ENCODE data around the gene ATXN7.

Gene ATXN7

DNA sequence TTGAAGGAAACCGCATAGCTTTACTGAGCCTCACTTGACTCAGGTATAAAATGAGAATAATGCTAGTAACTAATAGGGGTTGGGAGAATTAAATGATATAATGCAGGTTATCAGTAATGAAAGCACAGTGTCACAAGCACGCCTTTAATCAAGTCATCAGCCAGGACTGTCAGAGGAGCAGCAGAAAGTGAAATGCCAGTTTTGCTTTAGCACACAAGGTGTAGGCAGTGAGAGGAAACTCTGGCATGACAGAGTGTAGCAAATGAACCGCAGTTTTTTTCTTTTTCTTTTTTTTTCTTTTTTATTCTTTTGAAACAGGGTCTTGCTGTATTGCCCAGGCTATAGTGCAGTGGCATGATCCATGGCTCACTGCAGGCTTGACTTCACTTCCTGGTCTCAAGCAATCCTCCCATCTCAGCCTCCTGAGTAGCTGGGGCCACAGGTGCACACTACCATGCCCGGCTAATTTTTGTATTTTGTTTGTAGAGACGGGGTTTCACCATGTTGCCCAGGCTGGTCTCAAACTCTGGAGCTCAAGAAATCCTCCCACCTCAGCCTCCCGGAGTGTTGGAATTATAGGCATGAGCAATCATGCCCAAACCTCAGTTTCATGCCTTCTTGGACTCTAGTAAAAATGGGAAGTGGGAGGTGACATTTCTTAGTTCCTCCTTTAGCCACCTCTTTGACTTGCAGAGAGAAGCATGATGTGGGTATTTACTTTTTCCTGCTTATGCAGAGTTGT lies 58.2 kb downstream of the ATXN7 start:
- DNase-seq (ENCODE audit: low read depth): no peak
- TF ChIP-seq, protein P1, sequence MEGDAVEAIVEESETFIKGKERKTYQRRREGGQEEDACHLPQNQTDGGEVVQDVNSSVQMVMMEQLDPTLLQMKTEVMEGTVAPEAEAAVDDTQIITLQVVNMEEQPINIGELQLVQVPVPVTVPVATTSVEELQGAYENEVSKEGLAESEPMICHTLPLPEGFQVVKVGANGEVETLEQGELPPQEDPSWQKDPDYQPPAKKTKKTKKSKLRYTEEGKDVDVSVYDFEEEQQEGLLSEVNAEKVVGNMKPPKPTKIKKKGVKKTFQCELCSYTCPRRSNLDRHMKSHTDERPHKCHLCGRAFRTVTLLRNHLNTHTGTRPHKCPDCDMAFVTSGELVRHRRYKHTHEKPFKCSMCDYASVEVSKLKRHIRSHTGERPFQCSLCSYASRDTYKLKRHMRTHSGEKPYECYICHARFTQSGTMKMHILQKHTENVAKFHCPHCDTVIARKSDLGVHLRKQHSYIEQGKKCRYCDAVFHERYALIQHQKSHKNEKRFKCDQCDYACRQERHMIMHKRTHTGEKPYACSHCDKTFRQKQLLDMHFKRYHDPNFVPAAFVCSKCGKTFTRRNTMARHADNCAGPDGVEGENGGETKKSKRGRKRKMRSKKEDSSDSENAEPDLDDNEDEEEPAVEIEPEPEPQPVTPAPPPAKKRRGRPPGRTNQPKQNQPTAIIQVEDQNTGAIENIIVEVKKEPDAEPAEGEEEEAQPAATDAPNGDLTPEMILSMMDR (IDR thresholded peaks at IDR 0.05; ENCODE audit: low read length, missing control alignments): no peak
- no peak overlapping the region for H3K4me3 ChIP-seq (replicated peaks; ENCODE audit: low read depth, low read length)

DNA sequence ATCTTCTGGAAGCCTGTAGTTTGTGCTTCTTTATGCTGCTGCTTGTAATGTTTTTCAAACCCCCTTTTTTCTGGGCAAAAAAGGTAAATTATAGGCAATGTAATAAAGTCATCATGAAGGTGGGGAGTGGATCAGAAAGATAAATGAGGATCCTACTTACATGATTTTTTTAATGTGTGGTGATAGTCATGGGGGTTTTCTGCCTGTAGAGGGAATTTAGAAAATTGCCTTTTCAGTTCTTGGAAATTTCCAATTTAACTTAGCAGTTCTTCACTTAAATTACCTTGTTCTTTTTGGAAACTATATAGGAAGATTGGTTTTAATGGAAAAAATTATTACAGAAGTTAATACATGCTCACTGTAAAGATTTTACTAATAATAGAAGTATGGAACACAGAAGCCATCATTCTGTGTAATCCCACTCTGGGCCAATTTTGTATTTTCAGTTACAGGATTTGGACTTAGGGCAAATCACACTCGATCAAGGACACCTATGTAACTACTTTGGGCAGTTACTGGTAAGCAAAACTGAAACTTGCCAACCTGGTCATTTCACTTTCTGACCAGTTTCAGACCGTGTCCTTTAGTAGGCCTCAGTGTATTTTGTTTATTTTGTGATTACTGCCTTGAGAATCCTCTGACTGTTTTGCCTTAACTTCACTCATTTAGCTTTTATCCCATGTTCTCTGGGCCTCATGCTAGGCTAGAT lies 59.0 kb downstream of the ATXN7 start:
- no peak for DNase-seq (ENCODE audit: low read depth)
- H3K4me3 ChIP-seq (replicated peaks; ENCODE audit: low read depth, low read length): no peak overlapping the region
- TF ChIP-seq, protein P1 (IDR thresholded peaks at IDR 0.05; ENCODE audit: low read length, missing control alignments): no peak

DNA sequence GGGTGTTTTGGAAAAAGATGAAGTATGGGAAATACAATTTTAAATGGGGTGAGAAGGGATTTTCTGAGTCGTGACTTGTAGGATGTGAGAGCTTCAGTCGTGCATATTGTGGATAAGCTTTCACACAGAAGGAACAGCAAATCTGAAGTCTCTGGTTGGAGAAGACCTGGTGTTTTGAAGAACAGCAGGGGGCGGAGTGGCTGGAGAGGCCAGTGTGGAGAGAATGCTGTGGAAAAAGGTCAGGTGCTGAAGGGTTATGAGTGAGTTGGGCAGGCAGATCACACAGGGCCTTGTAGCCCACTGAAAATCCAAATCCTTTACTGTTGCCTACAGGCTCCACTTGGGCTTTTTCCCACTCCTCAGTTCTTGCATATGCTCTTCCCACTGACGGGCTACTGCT lies 62.6 kb downstream of the ATXN7 start:
- TF ChIP-seq, protein P1 (IDR thresholded peaks at IDR 0.05; ENCODE audit: low read length, missing control alignments): no peak
- no peak for DNase-seq (ENCODE audit: low read depth)

DNA sequence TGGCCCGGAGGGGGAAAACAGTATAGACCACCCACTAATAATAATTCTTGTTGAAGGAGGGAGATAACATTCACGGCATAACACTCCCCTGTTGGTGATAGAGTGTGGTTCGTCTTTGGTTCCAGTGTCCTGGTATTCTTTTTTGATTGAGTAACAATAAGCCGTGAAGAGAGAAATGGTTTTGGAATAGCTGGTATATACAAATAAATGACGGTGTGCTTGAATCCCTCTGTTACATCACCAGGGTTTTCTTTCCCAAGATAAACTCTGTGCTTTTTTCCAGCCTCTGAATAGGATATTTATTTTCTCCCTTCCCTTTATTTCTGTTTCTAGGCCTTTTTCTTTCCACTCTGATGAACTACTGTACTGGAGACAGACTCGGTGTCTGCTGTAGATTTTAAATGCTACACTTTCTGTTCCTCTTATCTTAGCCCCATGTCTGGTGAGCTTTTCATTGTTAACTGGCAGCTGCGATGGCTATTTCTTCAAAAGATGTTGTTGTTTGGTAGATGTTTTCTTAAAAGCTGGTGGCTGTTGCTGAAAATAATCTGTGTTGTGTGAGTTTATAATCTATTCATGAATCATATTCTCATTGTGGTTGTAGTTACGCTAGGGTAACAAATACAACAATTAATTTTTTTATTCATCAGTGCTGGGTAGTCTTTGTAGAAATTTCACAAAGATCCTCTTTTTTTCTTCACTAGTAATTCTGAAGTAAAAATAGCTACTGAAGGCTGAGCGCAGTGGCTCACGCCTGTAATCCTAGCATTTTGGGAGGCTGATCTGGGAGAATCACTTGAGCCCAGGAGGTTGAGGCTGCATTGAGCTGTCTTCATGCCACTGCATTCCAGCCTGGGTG lies 64.0 kb downstream of the ATXN7 start:
- no peak overlapping the region for H3K4me3 ChIP-seq (replicated peaks; ENCODE audit: low read depth, low read length)
- TF ChIP-seq, protein P1 (IDR thresholded peaks at IDR 0.05; ENCODE audit: low read length, missing control alignments): no peak
- no peak for DNase-seq (ENCODE audit: low read depth)

More for the DNA sequence above, 62.6 kb downstream of the ATXN7 start:
- H3K4me3 ChIP-seq (replicated peaks; ENCODE audit: low read depth, low read length): no peak overlapping the region

DNA sequence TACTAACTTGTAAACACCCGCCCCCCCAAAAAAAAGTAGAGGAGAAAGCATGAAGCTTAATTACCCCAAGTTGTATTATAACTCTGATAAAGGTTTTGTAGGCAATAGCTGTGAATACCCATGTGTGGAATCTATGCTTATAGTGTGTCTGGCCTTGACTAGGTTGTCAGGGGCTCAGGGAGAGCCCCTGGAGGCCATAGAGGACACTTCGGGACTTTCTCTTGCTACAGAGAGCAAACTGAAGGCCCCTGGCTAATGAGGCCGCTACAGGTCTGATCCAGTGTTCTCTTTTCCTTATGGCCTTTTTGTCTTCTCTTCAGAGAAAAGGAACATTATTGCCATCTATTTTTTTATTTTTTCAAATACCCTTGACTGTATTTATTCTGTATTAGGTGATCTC lies 67.6 kb downstream of the ATXN7 start:
- no peak overlapping the region for H3K4me3 ChIP-seq (replicated peaks; ENCODE audit: low read depth, low read length)
- TF ChIP-seq, protein P1 (IDR thresholded peaks at IDR 0.05; ENCODE audit: low read length, missing control alignments): no peak
- no peak for DNase-seq (ENCODE audit: low read depth)

DNA sequence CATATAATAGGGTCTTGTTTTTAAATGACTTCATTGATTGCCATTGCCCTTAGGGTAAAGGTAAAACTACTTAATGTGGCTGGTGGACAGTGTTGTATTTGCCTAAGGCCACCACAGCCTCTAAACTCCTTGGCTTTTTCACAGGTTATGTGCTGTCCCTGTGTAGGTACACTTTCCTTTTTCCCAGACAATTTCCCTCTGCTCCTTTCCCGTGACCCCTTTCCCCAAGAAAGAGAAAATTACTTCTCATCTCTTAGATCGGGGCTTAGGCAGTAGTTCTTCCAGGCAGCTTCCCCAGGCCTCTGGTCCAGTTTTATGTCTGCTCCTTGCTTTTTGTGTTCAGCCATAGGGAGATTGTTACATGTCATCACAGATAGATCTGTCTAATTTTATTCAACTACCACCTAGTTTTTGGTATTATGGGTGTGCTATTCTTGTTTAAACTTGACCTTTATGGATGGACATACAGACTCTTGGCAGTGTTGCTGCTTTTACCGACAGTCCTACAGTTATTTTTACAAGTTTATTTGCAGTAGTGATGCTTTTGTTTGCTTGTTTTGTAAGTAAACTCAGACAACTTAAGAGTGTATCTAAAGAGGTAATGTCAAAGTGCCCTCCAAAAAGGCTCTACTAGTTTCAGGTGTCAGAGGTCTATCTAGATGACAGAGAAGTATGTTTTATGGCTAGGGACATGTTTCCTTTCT lies 69.0 kb downstream of the ATXN7 start:
- TF ChIP-seq, protein P1 (IDR thresholded peaks at IDR 0.05; ENCODE audit: low read length, missing control alignments): no peak
- no peak for DNase-seq (ENCODE audit: low read depth)
- H3K4me3 ChIP-seq (replicated peaks; ENCODE audit: low read depth, low read length): no peak overlapping the region
